Gastroesophageal sphincter (tissue), 3 donors: ENCODE measurements around the gene MSX1.

ENCODE experiments used
- CTCF ChIP-seq, 4 experiments: fragments of 200-600 bp in 2 of 4; fragments of 450-650 bp in 2 of 4; sonication (generic) in 1 of 4; IDR thresholded peaks; one replicate each; pipeline ENCODE4 v1.5.1; 2017 to 2019; ENCODE audit warnings: antibody characterized with exemption in 4 of 4, mild to moderate bottlenecking in 2 of 4, moderate library complexity in 2 of 4
- POLR2A ChIP-seq, 2 donors: fragments of 450-650 bp; IDR thresholded peaks; one replicate each; pipeline ENCODE4 v1.6.1; 2017; ENCODE audit warnings: antibody characterized with exemption in 2 of 2, mild to moderate bottlenecking in 2 of 2, moderate library complexity in 1 of 2

DNA sequence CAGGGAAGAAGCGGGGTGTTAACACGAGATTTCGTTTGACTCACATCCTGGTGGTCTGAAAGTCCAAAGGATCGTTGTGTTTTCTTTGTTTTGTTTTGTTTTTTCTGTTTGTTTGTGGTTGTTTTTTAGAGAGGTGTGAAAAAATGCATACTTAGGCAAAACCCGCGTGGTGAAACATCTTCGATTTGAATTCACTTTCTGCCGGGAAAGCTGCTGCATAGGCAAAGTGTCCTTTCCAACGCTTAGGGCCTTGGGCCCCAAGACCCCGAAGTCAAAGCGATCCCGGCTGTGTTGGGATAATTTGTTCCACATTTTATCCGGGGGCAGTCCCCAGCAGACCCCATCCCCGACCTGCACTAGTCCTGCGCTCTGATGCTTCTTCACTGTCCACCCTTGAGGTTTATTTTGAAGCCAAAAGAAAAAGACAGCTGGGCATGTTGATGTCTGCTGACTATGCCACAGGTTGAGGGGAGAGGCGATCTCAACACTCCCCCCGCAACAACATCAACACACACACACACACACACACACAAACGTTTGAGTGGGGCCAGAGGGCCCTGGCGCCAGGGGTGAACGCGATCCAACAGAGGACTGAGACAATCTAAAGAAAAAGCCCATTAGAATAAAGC is 2.0 kb downstream of the MSX1 start:
- TF ChIP-seq CTCF (IDR thresholded peaks at IDR 0.05), result no peak
- TF ChIP-seq POLR2A (IDR thresholded peaks at IDR 0.05), result no peak
